K562 (cell line): ENCODE data around the gene TRPC4.

Experiments used
- CEBPZ ChIP-seq: fragments of 150-350 bp; IDR thresholded peaks from 2 replicates; pipeline ENCODE4 v1.6.1; 2014; ENCODE audit warnings: low read depth, mild to moderate bottlenecking, low read length, borderline replicate concordance
- CTCF ChIP-seq, 3 experiments: IDR thresholded peaks in 2 of 3; conservative IDR thresholded peaks in 1 of 3; 2 replicates each; pipeline ENCODE4 v1.5.1; 2011 to 2012; ENCODE audit warnings: low read length in 3 of 3, mild to moderate bottlenecking in 3 of 3, control low read depth in 2 of 3, improper control_type of control experiment in 1 of 3, inconsistent platforms in 1 of 3, low read depth in 1 of 3, mixed read lengths in 1 of 3, moderate library complexity in 1 of 3; ENCODE audit not compliant: insufficient read depth in 2 of 3
- EZH2 ChIP-seq: IDR thresholded peaks from 2 replicates; pipeline ENCODE4 v1.6.1; 2012; ENCODE audit warnings: low read depth, mild to moderate bottlenecking, inconsistent platforms, low read length, borderline replicate concordance
- KDM5B ChIP-seq: fragments of 200-600 bp; sonication (generic); IDR thresholded peaks from 2 replicates; pipeline ENCODE4 v1.6.1; 2012; ENCODE audit warnings: low read depth, mild to moderate bottlenecking, moderate library complexity, low read length, control low read depth, inconsistent platforms; ENCODE audit not compliant: insufficient replicate concordance
- PML ChIP-seq: IDR thresholded peaks from 2 replicates; pipeline ENCODE4 v1.6.1; 2012; ENCODE audit warnings: low read length, inconsistent platforms
- POLR2AphosphoS2 ChIP-seq: IDR thresholded peaks from 2 replicates; pipeline ENCODE4 v1.6.1; 2012; ENCODE audit warnings: low read length, improper control_type of control experiment
- RFX5 ChIP-seq: IDR thresholded peaks from 2 replicates; pipeline ENCODE4 v1.6.1; 2011; ENCODE audit warnings: low read depth, mild to moderate bottlenecking, improper control_type of control experiment, low read length
- SAFB2 ChIP-seq: fragments of 200-400 bp; formaldehyde crosslinking; IDR thresholded peaks from 2 replicates; pipeline ENCODE4 v1.6.1; 2018; ENCODE audit warnings: borderline replicate concordance, low read length, low read depth, moderate library complexity; ENCODE audit not compliant: severe bottlenecking
- STAT6 ChIP-seq: sonication (generic); formaldehyde crosslinking; IDR thresholded peaks from 2 replicates; pipeline ENCODE4 v1.8.1; 2023; ENCODE audit warnings: mild to moderate bottlenecking, missing genetic modification reagents

GRCh38 chr13:37797631-37798030 lies 71.9 kb downstream of the TRPC4 start:
- TF ChIP-seq KDM5B (no peak), RFX5 (no peak), SAFB2 (no peak), POLR2AphosphoS2 (no peak), STAT6 (CRISPR knock-in tag) (no peak), CEBPZ (no peak), EZH2 (no peak), CTCF (IDR thresholded peaks at IDR 0.05 in 2 of 3, conservative IDR thresholded peaks at IDR 0.05 in 1 of 3; ENCODE audit: insufficient read depth in 2 of 3, low read depth in 1 of 3, low read length in 3 of 3) (no peak), PML (no peak)
